HepG2 (cell line): ENCODE results near the gene EBF3. TPM values are rescaled to one million over a fixed set of nuclear protein-coding genes. Genes with fewer than 3 reads are reported as not detected.

Source experiments
- ATAC-seq: fragments of 200-7000 bp; cut with Tn5 transposase; 3 replicates; pipeline ENCODE4 v1.9.1; 2020; ENCODE audit warnings: mild to moderate bottlenecking, moderate library complexity
- BruUV-seq: library from RNA; stranded (reverse); fragments of 400-500 nt; replicated peaks from 2 replicates; lab custom pipeline; 2021; lab: Mats Ljungman, UMichigan
- CTCF ChIA-PET: fragments of 300-600 bp; formaldehyde crosslinking; extraction: SDS; loops from one replicate; lab custom pipeline; 2021; ENCODE audit warnings: low total read pairs, inconsistent platforms, low intra/inter-chr PET ratio; lab: Yijun Ruan, JAX
- POLR2A ChIA-PET: fragments of 350-600 bp; sonication (Branson Sonifier 250); formaldehyde crosslinking; loops from one replicate; lab custom pipeline; 2020; ENCODE audit warnings: antibody characterized with exemption, inconsistent platforms; lab: Yijun Ruan, JAX
- DNase-seq: peaks from one replicate; pipeline ENCODE4 v3.0.0-alpha.2; 2015; ENCODE audit warnings: low spot score
- FAIRE-seq: peaks from 3 replicates; lab custom pipeline; 2011; peaks lifted over from hg19 to GRCh38; lab: Jason Lieb, UNC
- H2AFZ ChIP-seq: one replicate; pipeline ENCODE4 v1.6.1; 2011; ENCODE audit warnings: low read length, inconsistent platforms
- H3K27ac ChIP-seq: fragments of 300-600 bp; 3 replicates; pipeline ENCODE4 v1.8.0; 2011; ENCODE audit warnings: mixed run types, mild to moderate bottlenecking, mixed read lengths, low read length, inconsistent platforms; ENCODE audit not compliant: insufficient read depth; ENCODE audit errors: extremely low read length
- H3K27me3 ChIP-seq, 2 experiments: fragments of 200-600 bp in 1 of 2; 2 replicates in 1 of 2; 3 replicates in 1 of 2; pipeline versions ENCODE4 v1.6.0 to v1.8.0; 2011; ENCODE audit warnings: low read length in 2 of 2, mild to moderate bottlenecking in 2 of 2, moderate library complexity in 2 of 2, inconsistent platforms in 1 of 2; ENCODE audit not compliant: insufficient read depth in 2 of 2, control insufficient read depth in 1 of 2
- H3K36me3 ChIP-seq, 2 experiments: fragments of 200-600 bp in 1 of 2; replicated peaks in 1 of 2; 2 replicates in 1 of 2; 3 replicates in 1 of 2; pipeline versions ENCODE4 v1.5.1 to v1.8.0; 2011; ENCODE audit warnings: low read length in 2 of 2, inconsistent platforms in 1 of 2; ENCODE audit not compliant: insufficient read depth in 2 of 2, control insufficient read depth in 1 of 2
- H3K4me1 ChIP-seq: 2 replicates; pipeline ENCODE4 v1.5.1; 2012; ENCODE audit warnings: low read length, inconsistent platforms; ENCODE audit not compliant: insufficient read depth
- H3K4me2 ChIP-seq: 2 replicates; pipeline ENCODE4 v1.6.0; 2011; ENCODE audit warnings: low read depth, low read length, inconsistent platforms
- H3K4me3 ChIP-seq, 3 experiments: fragments of 200-600 bp in 1 of 3; sonication (generic), shearing (Covaris generic) in 1 of 3; replicated peaks in 1 of 3; 2 replicates each; pipeline ENCODE4 v1.5.1; 2011 to 2016; ENCODE audit warnings: low read length in 3 of 3, inconsistent platforms in 2 of 3, low read depth in 2 of 3, mild to moderate bottlenecking in 2 of 3, control low read depth in 1 of 3, mixed read lengths in 1 of 3; ENCODE audit not compliant: insufficient read depth in 1 of 3
- H3K79me2 ChIP-seq: one replicate; pipeline ENCODE4 v1.6.1; 2011; ENCODE audit warnings: low read length, inconsistent platforms; ENCODE audit not compliant: insufficient read depth
- H3K9ac ChIP-seq: 2 replicates; pipeline ENCODE4 v1.6.0; 2011; ENCODE audit warnings: mild to moderate bottlenecking, low read depth, low read length, inconsistent platforms; ENCODE audit not compliant: insufficient read depth
- H3K9me3 ChIP-seq: 2 replicates; pipeline ENCODE4 v1.5.1; 2012; ENCODE audit warnings: mild to moderate bottlenecking, low read length
- H4K20me1 ChIP-seq: 2 replicates; pipeline ENCODE4 v1.6.0; 2011; ENCODE audit warnings: inconsistent platforms, mild to moderate bottlenecking, low read length, moderate library complexity; ENCODE audit not compliant: insufficient read depth
- AFF4 ChIP-seq: sonication (generic); formaldehyde crosslinking; IDR thresholded peaks from 2 replicates; pipeline ENCODE4 v1.4.0; 2020; ENCODE audit warnings: missing genetic modification reagents
- BHLHE40 ChIP-seq: IDR thresholded peaks from 2 replicates; pipeline ENCODE4 v1.6.1; 2011; ENCODE audit warnings: low read length, improper control_type of control experiment
- GATAD2A ChIP-seq: IDR thresholded peaks from 2 replicates; pipeline ENCODE4 v1.6.1; 2016
- JUND ChIP-seq: sonication (generic); formaldehyde crosslinking; IDR thresholded peaks from 2 replicates; pipeline ENCODE4 v1.8.0; 2022; ENCODE audit warnings: mild to moderate bottlenecking, missing genetic modification reagents
- MTA3 ChIP-seq: sonication (generic); formaldehyde crosslinking; IDR thresholded peaks from 2 replicates; pipeline ENCODE4 v1.4.0; 2020; ENCODE audit warnings: missing genetic modification reagents
- NFATC3 ChIP-seq: sonication (generic); formaldehyde crosslinking; IDR thresholded peaks from 2 replicates; pipeline ENCODE4 v1.5.1; 2020; ENCODE audit warnings: mild to moderate bottlenecking, missing genetic modification reagents
- NFE2 ChIP-seq: sonication (generic); formaldehyde crosslinking; IDR thresholded peaks from 2 replicates; pipeline ENCODE4 v1.4.0; 2020; ENCODE audit warnings: missing genetic modification reagents
- POLR2AphosphoS5 ChIP-seq: IDR thresholded peaks from 2 replicates; pipeline ENCODE4 v1.6.1; 2012; ENCODE audit warnings: low read depth, low read length
- SNAPC4 ChIP-seq: sonication (generic); formaldehyde crosslinking; IDR thresholded peaks from 2 replicates; pipeline ENCODE4 v1.4.0; 2020; ENCODE audit warnings: mild to moderate bottlenecking, missing genetic modification reagents
- SRSF1 ChIP-seq: fragments of 200-400 bp; formaldehyde crosslinking; optimal IDR thresholded peaks from 2 replicates; pipeline ENCODE3; 2017; ENCODE audit warnings: mild to moderate bottlenecking, low read depth, low read length, moderate library complexity
- TCF12 ChIP-seq, 2 experiments: fragments of 450-650 bp in 1 of 2; sonication (generic) in 1 of 2; formaldehyde crosslinking in 1 of 2; IDR thresholded peaks; 2 replicates each; pipeline versions ENCODE4 v1.6.1 to v1.8.0; 2017 to 2022; ENCODE audit warnings: antibody characterized with exemption in 1 of 2, mild to moderate bottlenecking in 1 of 2, missing genetic modification reagents in 1 of 2, moderate library complexity in 1 of 2
- ZNF205 ChIP-seq: IDR thresholded peaks from 2 replicates; pipeline ENCODE4 v1.6.1; 2018; ENCODE audit warnings: missing biosample characterization, missing genetic modification reagents
- ZNF678 ChIP-seq: sonication (generic); formaldehyde crosslinking; IDR thresholded peaks from 2 replicates; pipeline ENCODE4 v1.4.0; 2020; ENCODE audit warnings: mild to moderate bottlenecking, missing genetic modification reagents
- WGBS: methylation state at CpG from one replicate; pipeline ENCODE4 v1.1.6; 2017; ENCODE audit warnings: low lambda C conversion rate; 5-methylcytosine and 5-hydroxymethylcytosine counted together
- in situ Hi-C: cut with HindIII; loops from 2 replicates; pipeline ENCODE4 v1.10.0; 2017; ENCODE audit warnings: low pct_unique_long_range_greater_than_20kb; ENCODE audit not compliant: extremely low pct_ligation_motif_present
- intact Hi-C: fragments of 100-400 bp; cut with micrococcal nuclease; formaldehyde crosslinking; loops from one replicate; pipeline ENCODE4 v1.10.0; 2022; ENCODE audit not compliant: unreplicated experiment
- polyA plus RNA-seq, 8 experiments: library from polyadenylated mRNA; depleted of rRNA in 3 of 8; stranded (reverse) in 7 of 8; unstranded in 1 of 8; fragments of >200 nt; fragmentation: Illumina TruSeq in 4 of 8; extraction: Trizol in 4 of 8; gene quantifications; 2 replicates each; pipeline versions ENCODE4 v1.2.1 to v1.2.3, GENCODE V29; 2011 to 2016; ENCODE audit warnings: low read depth in 4 of 8, missing spikeins in 1 of 8, mixed read lengths in 1 of 8; ENCODE audit not compliant: insufficient read depth in 1 of 8
- total RNA-seq, 5 experiments: library from RNA; depleted of rRNA; stranded (reverse); fragments of >200 nt; fragmentation: Illumina TruSeq; extraction: Trizol; gene quantifications; 2 replicates each; pipeline ENCODE4 v1.2.3, GENCODE V29; 2016; ENCODE audit warnings: low read depth in 1 of 5
- TF ChIP-seq, protein P1 (sequence below): sonication (generic); formaldehyde crosslinking; IDR thresholded peaks from 2 replicates; pipeline ENCODE4 v1.5.1; 2020; ENCODE audit warnings: mild to moderate bottlenecking, missing genetic modification reagents, borderline replicate concordance

The EBF3 gene
- total and polyA plus RNA-seq, 2 of the 13 experiments (the other 11 are each of a cell fraction or from before 2014, with no cell fraction given) = not detected

GRCh38 chr10:129863201-129863663 is 100.8 kb downstream of the EBF3 start:
- CTCF ChIA-PET = no interaction called here
- DNase-seq (no peak), ATAC-seq (no peak; the same call in 2 of the 3 replicates), FAIRE-seq (no peak)
- Histone ChIP-seq H3K27ac (no peak overlapping the region), H3K9me3 (no peaks in the 10 kb centered on the region), H3K27me3 (peaks cover 2 to 25% of the 10 kb centered on the region in 2 experiments; a peak in 3 of 5 replicates), H3K36me3 (no peaks in the 10 kb centered on the region), H3K9ac (no peak overlapping the region), H4K20me1 (no peaks in the 10 kb centered on the region), H2AFZ (no peak overlapping the region), H3K4me3 (no peak overlapping the region), H3K79me2 (no peaks in the 10 kb centered on the region), H3K4me2 (no peak overlapping the region), H3K4me1 (peaks cover 17% of the 10 kb centered on the region)
- TF ChIP-seq SNAPC4 (CRISPR knock-in tag) (no peak), NFE2 (CRISPR knock-in tag) (no peak), NFATC3 (no peak), POLR2AphosphoS5 (no peak), ZNF205 (CRISPR knock-in tag) (no peak), GATAD2A (CRISPR knock-in tag) (no peak), TCF12 (IDR thresholded peaks at IDR 0.05) (no peak), TCF12 (CRISPR knock-in tag; IDR thresholded peaks at IDR 0.05) (no peak), BHLHE40 (no peak), ZNF678 (CRISPR knock-in tag) (no peak), JUND (CRISPR knock-in tag) (no peak), SRSF1 (no peak), MTA3 (CRISPR knock-in tag) (no peak), AFF4 (CRISPR knock-in tag) (no peak)
- TF ChIP-seq, protein P1, sequence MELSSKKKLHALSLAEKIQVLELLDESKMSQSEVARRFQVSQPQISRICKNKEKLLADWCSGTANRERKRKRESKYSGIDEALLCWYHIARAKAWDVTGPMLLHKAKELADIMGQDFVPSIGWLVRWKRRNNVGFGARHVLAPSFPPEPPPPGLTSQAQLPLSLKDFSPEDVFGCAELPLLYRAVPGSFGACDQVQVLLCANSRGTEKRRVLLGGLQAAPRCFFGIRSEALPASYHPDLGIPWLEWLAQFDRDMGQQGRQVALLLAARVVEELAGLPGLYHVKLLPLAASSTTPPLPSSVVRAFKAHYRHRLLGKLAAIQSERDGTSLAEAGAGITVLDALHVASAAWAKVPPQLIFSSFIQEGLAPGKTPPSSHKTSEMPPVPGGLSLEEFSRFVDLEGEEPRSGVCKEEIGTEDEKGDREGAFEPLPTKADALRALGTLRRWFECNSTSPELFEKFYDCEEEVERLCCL (CRISPR knock-in tag) = no peak
- POLR2A ChIA-PET = no interaction called here
- intact Hi-C loops = no loop called here
- no TSS peak for BruUV-seq
- in situ Hi-C loops = no loop called here
- 10% methylated on average over 4 of the region's 15 CpGs for WGBS
